SK-N-SH (cell line): ENCODE data around the gene PLEKHG3.

ENCODE experiments used
- TAF1 ChIP-seq: IDR thresholded peaks from 2 replicates; pipeline ENCODE4 v1.6.1; 2012; ENCODE audit warnings: low read depth, mild to moderate bottlenecking, low read length, moderate library complexity, borderline replicate concordance
- TF ChIP-seq, protein P1 (sequence below): fragments of 150-350 bp; IDR thresholded peaks from 2 replicates; pipeline ENCODE4 v1.6.1; 2016; ENCODE audit warnings: mild to moderate bottlenecking, low read depth, low read length
- TF ChIP-seq, protein P2 (sequence below): fragments of 200-600 bp; sonication (generic); IDR thresholded peaks from 2 replicates; pipeline ENCODE4 v1.6.1; 2017; ENCODE audit warnings: antibody characterized with exemption, mild to moderate bottlenecking, moderate library complexity
- TF ChIP-seq, protein P3 (sequence below): IDR thresholded peaks from 2 replicates; pipeline ENCODE4 v1.6.1; 2012; ENCODE audit warnings: mild to moderate bottlenecking, low read depth, low read length, moderate library complexity

DNA sequence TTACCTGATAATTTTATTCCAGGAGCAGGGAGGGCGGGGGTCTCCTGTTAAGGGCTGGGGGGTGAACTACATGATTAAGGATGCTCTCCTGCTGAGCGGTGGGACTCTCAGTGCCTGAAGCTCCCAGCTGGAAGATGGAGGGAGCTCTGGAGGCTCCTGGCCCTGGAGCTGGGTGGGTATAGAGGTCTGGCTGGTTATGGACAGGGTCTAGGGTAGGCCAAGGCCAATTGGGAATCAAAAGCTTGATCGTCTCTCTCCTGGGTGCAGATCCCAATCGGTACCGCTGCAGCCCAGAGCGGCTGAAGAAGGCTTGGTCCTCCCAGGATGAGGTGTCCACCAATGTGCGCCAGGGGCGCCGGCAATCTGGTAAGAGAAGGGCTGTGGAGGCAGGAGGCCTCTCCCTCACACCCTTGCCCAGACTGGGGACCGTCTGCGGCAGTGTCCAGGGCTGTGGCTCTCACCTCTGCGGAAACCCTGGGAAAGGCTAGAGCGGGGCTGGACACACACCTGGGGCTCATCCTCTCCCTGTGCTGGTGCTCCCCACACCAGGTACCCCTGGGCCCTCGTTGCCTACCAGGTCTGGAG lies 28.4 kb downstream of the PLEKHG3 start:
- no peak for TF ChIP-seq TAF1
- TF ChIP-seq, protein P1, sequence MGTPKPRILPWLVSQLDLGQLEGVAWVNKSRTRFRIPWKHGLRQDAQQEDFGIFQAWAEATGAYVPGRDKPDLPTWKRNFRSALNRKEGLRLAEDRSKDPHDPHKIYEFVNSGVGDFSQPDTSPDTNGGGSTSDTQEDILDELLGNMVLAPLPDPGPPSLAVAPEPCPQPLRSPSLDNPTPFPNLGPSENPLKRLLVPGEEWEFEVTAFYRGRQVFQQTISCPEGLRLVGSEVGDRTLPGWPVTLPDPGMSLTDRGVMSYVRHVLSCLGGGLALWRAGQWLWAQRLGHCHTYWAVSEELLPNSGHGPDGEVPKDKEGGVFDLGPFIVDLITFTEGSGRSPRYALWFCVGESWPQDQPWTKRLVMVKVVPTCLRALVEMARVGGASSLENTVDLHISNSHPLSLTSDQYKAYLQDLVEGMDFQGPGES: no peak
- TF ChIP-seq, protein P2, sequence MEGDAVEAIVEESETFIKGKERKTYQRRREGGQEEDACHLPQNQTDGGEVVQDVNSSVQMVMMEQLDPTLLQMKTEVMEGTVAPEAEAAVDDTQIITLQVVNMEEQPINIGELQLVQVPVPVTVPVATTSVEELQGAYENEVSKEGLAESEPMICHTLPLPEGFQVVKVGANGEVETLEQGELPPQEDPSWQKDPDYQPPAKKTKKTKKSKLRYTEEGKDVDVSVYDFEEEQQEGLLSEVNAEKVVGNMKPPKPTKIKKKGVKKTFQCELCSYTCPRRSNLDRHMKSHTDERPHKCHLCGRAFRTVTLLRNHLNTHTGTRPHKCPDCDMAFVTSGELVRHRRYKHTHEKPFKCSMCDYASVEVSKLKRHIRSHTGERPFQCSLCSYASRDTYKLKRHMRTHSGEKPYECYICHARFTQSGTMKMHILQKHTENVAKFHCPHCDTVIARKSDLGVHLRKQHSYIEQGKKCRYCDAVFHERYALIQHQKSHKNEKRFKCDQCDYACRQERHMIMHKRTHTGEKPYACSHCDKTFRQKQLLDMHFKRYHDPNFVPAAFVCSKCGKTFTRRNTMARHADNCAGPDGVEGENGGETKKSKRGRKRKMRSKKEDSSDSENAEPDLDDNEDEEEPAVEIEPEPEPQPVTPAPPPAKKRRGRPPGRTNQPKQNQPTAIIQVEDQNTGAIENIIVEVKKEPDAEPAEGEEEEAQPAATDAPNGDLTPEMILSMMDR: no peak
- TF ChIP-seq, protein P3, sequence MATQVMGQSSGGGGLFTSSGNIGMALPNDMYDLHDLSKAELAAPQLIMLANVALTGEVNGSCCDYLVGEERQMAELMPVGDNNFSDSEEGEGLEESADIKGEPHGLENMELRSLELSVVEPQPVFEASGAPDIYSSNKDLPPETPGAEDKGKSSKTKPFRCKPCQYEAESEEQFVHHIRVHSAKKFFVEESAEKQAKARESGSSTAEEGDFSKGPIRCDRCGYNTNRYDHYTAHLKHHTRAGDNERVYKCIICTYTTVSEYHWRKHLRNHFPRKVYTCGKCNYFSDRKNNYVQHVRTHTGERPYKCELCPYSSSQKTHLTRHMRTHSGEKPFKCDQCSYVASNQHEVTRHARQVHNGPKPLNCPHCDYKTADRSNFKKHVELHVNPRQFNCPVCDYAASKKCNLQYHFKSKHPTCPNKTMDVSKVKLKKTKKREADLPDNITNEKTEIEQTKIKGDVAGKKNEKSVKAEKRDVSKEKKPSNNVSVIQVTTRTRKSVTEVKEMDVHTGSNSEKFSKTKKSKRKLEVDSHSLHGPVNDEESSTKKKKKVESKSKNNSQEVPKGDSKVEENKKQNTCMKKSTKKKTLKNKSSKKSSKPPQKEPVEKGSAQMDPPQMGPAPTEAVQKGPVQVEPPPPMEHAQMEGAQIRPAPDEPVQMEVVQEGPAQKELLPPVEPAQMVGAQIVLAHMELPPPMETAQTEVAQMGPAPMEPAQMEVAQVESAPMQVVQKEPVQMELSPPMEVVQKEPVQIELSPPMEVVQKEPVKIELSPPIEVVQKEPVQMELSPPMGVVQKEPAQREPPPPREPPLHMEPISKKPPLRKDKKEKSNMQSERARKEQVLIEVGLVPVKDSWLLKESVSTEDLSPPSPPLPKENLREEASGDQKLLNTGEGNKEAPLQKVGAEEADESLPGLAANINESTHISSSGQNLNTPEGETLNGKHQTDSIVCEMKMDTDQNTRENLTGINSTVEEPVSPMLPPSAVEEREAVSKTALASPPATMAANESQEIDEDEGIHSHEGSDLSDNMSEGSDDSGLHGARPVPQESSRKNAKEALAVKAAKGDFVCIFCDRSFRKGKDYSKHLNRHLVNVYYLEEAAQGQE: no peak
